ENCODE results near the gene SLX9.

SLX9 gene

GRCh38 chr21:45009616-45010015 lies 69.8 kb downstream of the SLX9 start:
- no peak for DNase-seq

GRCh38 chr21:45010096-45010495 lies 70.3 kb downstream of the SLX9 start:
- DNase-seq = no peak

DNA sequence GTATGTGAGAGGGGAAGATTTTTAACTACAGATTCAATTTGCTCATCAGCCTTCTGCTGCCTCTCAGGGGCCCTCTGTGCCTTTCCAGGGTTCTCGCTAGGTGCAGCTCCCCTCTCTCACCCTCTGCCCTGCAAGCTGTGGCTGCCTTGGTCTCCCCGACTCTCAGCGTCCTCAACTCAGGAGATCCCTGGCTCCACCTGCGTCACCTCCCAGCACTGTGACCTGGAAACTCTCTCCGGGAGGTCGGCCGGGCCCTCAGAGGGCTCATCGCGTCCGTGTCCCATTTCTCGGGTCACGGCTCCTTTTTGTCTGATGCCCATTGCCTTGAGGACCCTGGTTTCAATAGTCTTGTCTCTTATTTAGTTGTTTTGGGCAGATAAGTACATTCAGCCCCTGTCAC lies 71.0 kb downstream of the SLX9 start:
- DNase-seq = no peak

- DNase-seq = no peak
Observed at GRCh38 chr21:45011426-45011825, 71.6 kb downstream of the SLX9 start.

DNA sequence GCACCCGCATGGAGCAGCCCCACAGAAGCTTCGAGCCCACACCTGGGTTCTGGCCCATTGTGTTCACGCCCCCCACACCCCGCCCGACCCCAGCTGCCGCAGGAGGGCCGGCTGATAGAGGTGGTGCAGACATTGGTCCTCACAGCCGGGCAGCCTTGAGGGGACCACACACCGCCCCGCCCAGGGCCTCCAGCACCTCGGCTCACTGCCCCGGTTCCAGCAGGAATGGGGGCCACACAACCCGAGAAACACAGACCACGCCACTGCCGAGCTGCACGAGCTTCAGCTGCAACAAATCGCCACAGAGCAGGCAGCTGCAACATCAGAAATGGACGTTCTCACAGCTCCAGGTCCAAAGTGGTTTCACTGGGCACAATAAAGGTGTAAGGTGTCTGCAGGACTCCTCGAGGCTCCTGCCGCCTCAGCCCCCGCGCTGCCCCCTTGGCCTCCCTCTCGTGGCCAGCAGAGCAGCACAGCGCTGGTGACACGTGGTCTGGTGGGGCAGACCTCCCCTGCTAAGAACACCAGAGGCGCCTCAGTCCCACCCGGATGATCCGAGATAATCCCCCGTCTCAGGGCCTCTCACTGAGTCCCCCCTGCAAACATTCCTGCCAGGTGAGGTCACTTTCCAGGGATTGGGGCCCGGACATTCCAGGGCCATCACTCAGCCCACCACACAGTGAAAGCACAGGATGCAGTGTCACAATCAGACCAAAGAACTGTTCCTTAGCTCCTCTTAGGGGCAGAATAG lies 72.3 kb downstream of the SLX9 start:
- DNase-seq = no peak

DNA sequence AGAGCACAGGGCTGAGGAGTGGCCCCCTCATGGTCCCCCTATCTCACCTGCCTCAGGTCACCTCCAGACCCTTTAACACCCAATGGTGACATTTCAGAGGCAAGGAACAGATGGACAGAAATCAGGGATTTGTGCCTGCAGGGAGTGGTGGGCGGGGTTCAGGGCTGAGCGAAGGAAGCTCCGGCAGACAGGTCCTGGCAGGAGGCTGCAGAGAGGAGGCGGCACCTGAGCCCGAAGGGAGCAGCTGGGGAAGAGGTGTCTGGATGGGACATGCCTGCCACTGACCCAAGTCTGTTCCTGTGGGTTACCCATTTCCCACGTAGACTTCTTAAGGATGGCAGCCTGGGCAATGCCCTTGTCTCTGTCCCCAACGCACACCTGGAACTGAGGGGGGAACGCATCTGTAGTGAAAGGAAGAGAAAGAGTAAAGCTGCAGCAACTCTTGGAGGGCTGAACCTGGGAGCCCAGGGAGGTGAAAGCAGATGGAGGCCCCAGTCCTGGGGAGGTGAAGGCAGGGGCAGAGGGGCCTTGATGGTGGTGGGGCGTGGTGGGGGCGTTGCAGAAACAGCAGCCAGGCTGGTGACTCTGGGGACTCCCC lies 72.9 kb downstream of the SLX9 start:
- DNase-seq = no peak

DNA sequence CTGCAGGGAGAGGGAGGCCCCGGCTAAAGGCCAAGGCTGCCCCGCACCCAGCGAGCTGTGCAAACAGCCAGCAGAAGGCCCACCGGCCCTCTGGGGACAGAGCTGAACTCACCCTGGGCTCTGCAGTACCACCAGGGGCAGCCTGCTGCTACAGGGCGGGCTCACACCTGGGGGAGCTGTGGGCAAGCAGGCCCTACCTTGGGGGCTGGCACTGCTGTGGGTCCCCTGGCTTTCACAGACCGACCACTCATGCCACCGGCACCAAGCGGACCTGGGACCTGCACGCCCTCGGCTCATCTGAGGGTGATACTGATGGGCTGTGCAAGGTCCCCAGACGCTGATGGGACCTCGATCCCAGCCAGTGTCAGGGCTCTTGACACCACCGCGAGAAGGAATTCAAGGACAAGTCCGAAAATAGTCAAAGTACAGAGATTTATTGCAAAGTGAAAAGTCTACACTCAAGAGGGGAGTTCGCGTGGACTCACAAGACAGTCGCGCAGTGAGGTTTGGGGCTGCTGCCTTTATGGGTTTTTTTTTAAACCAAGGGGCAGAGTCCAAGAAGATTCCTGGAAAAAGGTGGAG lies 73.5 kb downstream of the SLX9 start:
- no peak for DNase-seq

DNA sequence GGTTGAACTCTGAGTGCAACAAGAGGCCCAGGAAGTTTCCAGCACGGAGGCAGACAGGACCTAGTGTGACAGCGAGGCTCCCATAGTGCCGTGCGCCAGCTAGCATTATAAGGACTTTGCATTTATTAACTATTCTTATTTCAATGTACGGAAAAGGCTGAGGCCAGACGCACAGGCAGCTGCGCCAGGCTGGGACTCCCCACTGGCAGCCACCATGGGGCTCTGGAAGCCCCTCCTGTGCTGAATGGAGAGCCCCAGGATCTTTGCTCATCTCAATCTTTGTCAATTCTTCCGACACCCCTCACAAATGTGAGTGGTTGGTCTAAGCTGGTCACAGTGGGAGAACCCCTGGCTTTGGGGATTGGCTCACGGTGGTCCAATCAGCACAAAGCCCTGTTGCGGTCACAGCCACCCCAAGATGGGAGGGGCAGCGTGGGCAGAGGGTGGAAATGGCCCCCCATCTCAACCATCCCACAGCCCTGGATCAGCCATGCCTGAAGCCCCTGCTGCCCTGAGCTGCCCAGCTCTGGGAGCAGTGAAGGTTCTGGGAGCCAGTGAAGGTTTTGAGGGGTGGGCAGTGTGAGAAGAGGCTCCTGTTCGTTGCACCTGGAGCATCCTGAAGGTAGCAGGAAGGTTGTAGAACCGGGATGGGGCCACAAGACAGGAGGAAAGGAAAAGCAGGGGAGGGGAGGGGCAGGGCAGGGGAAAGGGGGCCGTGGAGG lies 75.1 kb downstream of the SLX9 start:
- no peak for DNase-seq

DNA sequence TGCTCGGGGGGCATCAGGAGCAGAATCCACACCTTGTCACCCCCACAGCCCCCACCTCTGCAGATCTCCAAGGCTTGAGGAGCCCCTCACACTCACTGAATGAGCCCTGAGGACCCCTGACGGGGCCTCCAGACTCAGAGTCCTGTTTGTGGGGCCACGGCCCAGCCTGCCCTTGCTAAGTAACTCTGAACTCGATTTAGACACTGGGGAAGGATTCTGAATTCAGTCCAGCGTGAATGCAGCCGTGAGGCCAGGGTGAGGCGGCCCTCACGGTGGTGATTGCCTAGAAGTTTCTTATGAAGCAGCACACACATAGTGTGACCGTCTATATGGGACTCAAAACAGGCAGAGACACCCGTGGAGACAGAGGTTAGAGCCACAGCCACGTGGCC lies 75.6 kb downstream of the SLX9 start:
- DNase-seq = no peak

GRCh38 chr21:45016031-45016405 lies 76.2 kb downstream of the SLX9 start:
- no peak for DNase-seq

DNA sequence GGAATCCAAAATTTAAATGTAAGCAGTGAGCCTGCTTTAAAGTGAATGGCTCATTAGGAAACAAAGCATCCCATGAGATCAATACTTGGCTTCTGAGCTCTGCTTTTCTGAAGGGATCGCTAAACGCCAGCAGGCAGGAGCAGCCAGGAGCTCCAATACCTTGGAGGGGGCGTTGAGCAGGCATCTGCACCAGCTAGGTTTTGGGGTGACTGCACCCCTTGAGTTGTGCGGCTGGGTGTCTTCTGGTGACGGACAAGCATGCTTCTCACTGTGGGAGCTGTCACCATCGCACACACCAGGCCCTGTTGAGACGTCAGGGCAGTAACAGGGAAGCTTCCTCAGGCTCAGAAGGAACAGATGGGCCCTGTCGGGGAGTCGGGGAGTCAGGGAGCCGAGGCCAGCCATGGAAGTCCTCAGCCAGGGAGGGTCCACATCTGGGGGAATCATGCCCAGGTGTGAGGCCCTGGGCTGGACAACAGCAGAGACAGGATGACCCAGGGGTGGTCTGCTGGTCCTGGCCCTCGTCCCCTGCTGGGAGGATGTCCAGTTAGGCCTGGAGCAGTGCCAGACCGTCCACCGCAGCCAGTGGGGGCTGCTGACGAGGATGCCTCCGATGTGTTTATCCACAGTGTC lies 76.7 kb downstream of the SLX9 start:
- no peak for DNase-seq

DNA sequence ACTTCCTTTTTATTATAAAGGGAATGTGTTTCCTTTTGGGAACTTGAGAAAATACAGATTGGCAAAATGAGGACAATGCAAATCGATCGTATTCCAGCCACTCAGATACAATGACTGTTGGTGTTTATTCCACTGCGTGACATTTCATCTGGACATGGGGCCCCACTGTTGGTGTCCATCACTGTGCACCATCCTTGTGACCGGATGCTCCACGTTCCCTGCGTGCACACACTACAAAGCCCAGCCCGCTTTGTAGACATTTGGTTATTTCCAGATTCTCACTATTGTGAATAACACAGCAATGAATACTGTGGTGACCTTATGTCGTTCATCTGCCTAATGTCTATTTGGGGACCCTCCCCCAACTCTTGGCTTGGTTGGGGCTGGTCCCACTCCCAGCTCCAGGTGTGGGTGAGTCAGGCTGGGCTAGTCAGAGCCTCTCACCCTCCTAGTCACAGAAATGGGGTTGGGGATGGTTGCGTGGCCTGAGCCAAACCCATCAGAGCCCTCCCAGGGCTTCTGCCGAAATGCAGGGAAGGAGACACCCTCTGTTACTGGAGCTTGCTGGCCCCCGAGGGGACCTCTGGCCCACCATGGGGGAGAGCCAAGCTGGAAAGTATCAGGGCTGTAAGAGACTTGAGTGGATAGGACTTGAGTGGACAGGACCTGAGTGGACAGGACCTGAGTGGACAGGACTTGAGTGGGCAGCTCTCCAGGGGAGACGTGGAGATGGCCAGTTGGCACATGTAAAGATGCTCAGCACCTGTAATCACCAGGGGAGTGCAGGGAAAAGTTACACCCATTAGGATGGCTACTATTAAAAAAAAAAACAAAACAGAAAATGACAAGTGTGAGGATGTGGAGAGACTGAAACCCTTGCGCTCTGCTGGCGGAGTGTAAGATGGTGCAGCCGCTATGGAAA lies 77.5 kb downstream of the SLX9 start:
- DNase-seq = no peak

DNA sequence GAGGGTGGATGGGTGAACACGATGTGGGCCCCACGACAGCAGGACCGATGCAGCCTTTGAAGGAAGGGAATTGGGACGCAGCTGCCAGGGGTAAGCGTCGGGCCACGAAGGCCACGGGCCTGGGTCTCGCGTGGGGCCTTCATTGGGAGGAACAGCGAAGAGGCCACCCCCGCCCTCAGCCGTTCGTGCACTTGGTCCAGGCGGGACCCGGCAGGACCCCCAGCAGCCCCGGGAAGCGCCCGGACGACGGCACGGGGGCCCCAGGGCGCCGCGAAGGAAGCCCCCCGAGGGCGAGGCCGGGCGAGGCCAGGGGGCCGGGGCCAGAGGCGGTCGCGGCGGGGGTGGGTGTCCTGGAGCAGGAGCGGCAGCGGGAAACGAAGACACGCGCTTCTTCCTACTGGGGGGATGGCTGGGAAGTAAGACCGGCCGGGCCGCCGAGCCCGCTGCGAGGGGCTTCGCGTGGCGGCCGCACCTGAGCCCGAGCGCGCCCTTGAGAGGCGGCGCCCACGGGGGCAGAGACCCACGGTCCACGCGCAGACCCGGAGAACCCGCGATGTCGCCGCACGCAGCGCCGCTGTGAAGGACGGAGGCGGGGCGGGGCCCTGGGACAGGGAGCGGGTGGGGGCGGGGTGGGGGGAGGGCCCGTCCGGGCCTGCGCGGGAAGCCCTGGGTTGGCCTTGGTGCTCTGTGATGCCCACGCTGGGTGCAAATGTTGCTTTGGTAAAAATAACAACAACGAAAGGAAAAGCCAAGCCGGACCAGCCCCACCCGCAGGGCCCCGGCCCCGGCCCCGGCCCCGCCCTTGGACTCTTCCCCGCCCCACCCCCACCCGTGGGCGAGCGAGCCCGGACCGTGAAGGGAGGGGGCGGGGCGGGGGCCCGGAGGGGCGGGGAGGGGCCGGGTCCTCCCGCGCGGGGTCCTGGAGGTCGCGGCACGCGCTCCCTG lies 78.6 kb downstream of the SLX9 start:
- peak; percentile 11 for DNase-seq

DNA sequence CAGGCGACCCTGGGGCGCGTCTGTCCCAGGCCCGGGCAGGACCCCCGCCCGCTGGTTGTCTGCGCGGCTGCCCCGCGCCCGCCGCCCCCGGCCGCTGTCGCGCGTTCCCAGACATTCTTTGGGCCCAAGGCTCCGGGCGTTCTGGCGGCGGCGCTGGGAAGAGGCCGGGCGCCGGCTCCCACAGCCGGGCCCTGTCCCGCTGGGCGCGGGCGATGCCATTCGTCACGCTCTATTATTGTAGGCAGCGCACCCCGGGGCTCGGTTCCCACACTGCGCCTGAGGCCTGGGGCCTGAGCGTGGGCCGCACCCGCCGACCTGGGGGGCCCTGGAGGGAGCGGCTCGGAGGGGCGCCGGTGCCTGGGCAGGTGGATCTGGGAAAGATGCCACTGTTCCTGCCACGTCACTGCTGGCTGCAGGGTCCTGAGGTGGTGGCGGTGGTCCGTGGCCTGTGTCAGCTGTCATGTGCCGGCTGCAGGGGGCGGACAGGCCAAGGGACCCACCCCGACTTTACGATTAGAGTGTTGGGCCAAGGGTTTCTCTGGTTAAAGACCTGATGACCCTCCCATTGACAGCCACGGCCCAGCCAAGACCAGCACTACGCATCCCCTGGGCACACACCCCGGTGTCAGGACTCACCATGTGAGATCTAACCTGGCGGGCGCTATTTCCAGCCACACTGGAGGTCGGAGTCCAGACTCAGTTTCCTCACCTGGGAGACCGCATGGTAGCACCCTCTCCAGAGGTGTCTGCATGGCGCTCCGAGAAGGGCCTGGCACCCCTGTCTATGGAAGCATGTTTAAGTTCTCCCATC lies 79.5 kb downstream of the SLX9 start:
- no peak for DNase-seq

GRCh38 chr21:45019887-45020537 lies 80.2 kb downstream of the SLX9 start:
- no peak for DNase-seq

DNA sequence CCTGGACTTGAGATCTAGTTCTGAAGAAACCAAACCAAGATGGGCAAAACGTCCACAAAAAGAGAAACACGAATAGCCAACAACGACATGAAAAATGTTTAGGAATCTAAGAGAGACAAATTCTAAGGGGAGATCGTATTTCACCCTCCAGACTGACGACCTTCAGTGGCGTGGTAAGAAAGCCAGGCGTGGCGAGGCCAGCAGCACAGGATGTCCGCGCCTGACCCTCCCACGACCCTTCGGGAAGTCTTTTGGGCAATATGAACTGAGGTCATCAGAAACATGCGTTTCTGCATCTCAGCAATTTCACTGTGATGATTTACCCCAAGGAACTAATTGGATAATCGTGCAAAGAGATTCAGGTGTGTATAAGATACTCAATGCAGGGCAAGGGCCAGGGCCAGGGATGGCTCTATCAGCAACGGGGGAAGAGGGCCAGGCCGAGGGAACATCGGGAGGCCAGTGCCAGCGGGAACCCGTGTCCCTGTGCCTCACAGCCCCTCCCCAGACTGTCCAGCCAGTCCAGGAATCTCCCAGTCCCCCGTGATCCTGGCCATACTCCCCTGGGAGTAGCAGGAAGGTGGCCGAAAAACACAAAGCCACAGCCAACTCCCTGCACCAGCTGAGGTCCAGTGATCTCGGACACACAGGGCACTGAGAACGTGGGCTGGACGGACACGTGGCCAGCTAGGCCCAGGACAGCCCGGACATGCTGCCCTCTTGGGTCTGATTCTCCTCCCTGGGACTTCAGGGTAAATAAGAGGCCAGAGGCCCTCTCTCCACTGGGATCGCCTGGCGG lies 81.0 kb downstream of the SLX9 start:
- no peak for DNase-seq

DNA sequence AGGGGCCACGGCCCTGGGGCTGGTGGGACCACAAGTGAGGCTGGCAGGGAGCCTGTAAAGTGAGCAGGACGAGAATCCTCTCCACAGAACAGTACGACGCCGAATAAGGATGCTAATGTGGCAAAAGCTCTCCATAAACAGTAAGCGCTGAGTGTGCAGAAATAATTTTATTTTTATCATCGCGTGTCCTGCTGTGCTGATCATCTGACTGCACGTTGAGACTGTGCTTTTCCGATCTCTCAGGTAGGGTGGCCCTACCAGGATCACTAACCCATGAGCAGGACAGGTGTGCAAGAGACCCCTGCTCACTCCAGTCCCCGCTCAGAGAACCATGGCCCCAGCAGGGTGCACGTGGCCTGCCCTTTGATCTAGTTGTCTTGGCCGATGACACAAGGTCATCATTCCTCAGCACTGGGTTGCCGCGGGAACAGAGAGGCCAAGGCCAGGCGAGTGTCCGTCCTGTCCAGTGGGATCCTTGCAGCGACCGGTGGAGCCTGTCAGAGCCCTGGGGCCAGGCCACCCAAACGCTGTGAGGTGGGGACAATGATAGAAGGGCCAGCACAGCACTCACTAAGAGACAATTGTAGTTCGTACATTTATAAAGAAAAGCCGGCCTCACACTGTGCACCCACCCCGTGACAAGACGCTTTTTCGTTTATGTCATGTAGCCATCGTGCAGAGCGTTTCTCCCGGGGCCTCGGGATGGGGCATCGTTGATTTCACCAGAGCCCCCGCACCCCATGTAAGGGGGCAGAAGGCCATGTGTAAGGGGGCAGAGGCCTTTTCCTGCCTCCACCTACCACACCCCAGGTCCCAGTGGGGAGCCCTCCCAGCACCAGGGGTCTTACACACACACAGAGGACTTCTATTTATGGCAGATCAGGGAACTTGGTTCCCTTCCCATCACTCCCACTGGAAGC lies 81.9 kb downstream of the SLX9 start:
- DNase-seq = no peak

DNA sequence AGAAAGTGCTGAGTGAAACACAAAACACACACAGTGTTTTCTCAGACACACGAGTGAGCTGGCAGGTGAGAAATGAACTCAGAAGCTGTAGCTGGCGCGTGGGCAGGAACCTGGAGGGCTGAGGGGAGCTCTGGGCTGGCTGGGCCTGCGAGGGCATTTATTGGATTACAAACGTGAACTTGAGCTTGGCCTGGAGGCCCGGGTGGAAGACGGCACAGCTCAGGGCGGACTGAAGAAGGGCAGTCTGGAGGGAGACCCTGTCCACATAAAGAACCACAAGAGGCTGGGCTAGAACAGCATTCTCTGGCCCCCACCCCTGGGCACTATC lies 82.5 kb downstream of the SLX9 start:
- no peak for DNase-seq
